ENCODE results near the gene APP. TPM values are rescaled to one million over a fixed set of nuclear protein-coding genes. Genes with fewer than 3 reads are reported as not detected.

APP gene
- total RNA-seq, 1 donor, result 373 TPM

- H3K4me2 ChIP-seq (ENCODE audit: insufficient read depth, low read length), result no peak overlapping the region
- no peaks in the 10 kb centered on the region for H3K36me3 ChIP-seq (ENCODE audit: insufficient read depth, low read length)
- no peaks in the 10 kb centered on the region for H3K9me3 ChIP-seq (ENCODE audit: low read depth, low read length)
- TF ChIP-seq CTCF (IDR thresholded peaks at IDR 0.05; ENCODE audit: extremely low read depth, low read depth, low read length), result no peak
- H3K27ac ChIP-seq (ENCODE audit: low read depth, low read length), result no peak overlapping the region
- no peak overlapping the region for H3K4me3 ChIP-seq (ENCODE audit: insufficient read depth, low read length)
- no peaks in the 10 kb centered on the region for H3K27me3 ChIP-seq (ENCODE audit: insufficient read depth, low read length)
- no peaks in the 10 kb centered on the region for H4K20me1 ChIP-seq (ENCODE audit: insufficient read depth, low read length)
- H3K79me2 ChIP-seq (ENCODE audit: insufficient read depth, low read length), result no peaks in the 10 kb centered on the region
- peaks cover 8% of the 10 kb centered on the region for H3K4me1 ChIP-seq (ENCODE audit: insufficient read depth, low read length)
- DNase-seq (ENCODE audit: insufficient read length, low spot score, missing footprints), result no peak
- H2AFZ ChIP-seq (ENCODE audit: low read length), result no peak overlapping the region
Observed at GRCh38 chr21:25964015-25964414, 206.6 kb downstream of the APP start.

- Histone ChIP-seq H3K9me3 (ENCODE audit: low read depth, low read length) (no peaks in the 10 kb centered on the region), H3K27ac (ENCODE audit: low read depth, low read length) (no peak overlapping the region), H3K4me2 (ENCODE audit: insufficient read depth, low read length) (peak overlapping the region; percentile 3), H3K4me1 (ENCODE audit: insufficient read depth, low read length) (peaks cover 8% of the 10 kb centered on the region), H3K36me3 (ENCODE audit: insufficient read depth, low read length) (no peaks in the 10 kb centered on the region), H3K79me2 (ENCODE audit: insufficient read depth, low read length) (no peaks in the 10 kb centered on the region), H3K4me3 (ENCODE audit: insufficient read depth, low read length) (no peak overlapping the region), H4K20me1 (ENCODE audit: insufficient read depth, low read length) (no peaks in the 10 kb centered on the region), H2AFZ (ENCODE audit: low read length) (no peak overlapping the region), H3K27me3 (ENCODE audit: insufficient read depth, low read length) (no peaks in the 10 kb centered on the region)
- DNase-seq (ENCODE audit: insufficient read length, low spot score, missing footprints), result peak; percentile 72
- TF ChIP-seq CTCF (IDR thresholded peaks at IDR 0.05; ENCODE audit: extremely low read depth, low read depth, low read length), result no peak
Observed at GRCh38 chr21:25963181-25963580, 207.4 kb downstream of the APP start.

GRCh38 chr21:25961042-25961441 lies 209.5 kb downstream of the APP start:
- no peak for TF ChIP-seq CTCF (IDR thresholded peaks at IDR 0.05; ENCODE audit: extremely low read depth, low read depth, low read length)

GRCh38 chr21:25960402-25960801 lies 210.2 kb downstream of the APP start:
- H3K4me2 ChIP-seq (ENCODE audit: insufficient read depth, low read length), result no peak overlapping the region
- DNase-seq (ENCODE audit: insufficient read length, low spot score, missing footprints), result no peak
- no peaks in the 10 kb centered on the region for H3K79me2 ChIP-seq (ENCODE audit: insufficient read depth, low read length)
- no peak overlapping the region for H3K27ac ChIP-seq (ENCODE audit: low read depth, low read length)
- H4K20me1 ChIP-seq (ENCODE audit: insufficient read depth, low read length), result no peaks in the 10 kb centered on the region
- H3K27me3 ChIP-seq (ENCODE audit: insufficient read depth, low read length), result no peaks in the 10 kb centered on the region
- peaks cover 4% of the 10 kb centered on the region for H3K36me3 ChIP-seq (ENCODE audit: insufficient read depth, low read length)
- no peaks in the 10 kb centered on the region for H3K9me3 ChIP-seq (ENCODE audit: low read depth, low read length)
- H2AFZ ChIP-seq (ENCODE audit: low read length), result no peak overlapping the region
- no peak for TF ChIP-seq CTCF (IDR thresholded peaks at IDR 0.05; ENCODE audit: extremely low read depth, low read depth, low read length)
- H3K4me3 ChIP-seq (ENCODE audit: insufficient read depth, low read length), result no peak overlapping the region
- H3K4me1 ChIP-seq (ENCODE audit: insufficient read depth, low read length), result peaks cover 20% of the 10 kb centered on the region

More at GRCh38 chr21:25961042-25961441, 209.5 kb downstream of the APP start:
- Histone ChIP-seq H4K20me1 (ENCODE audit: insufficient read depth, low read length) (no peaks in the 10 kb centered on the region), H3K36me3 (ENCODE audit: insufficient read depth, low read length) (no peaks in the 10 kb centered on the region), H3K4me2 (ENCODE audit: insufficient read depth, low read length) (no peak overlapping the region), H3K9me3 (ENCODE audit: low read depth, low read length) (no peaks in the 10 kb centered on the region), H3K27me3 (ENCODE audit: insufficient read depth, low read length) (no peaks in the 10 kb centered on the region), H2AFZ (ENCODE audit: low read length) (no peak overlapping the region), H3K79me2 (ENCODE audit: insufficient read depth, low read length) (no peaks in the 10 kb centered on the region), H3K4me1 (ENCODE audit: insufficient read depth, low read length) (peaks cover 20% of the 10 kb centered on the region), H3K4me3 (ENCODE audit: insufficient read depth, low read length) (no peak overlapping the region), H3K27ac (ENCODE audit: low read depth, low read length) (no peak overlapping the region)
- DNase-seq (ENCODE audit: insufficient read length, low spot score, missing footprints), result no peak

All from osteoblast (primary cell).